HEK293T (cell line): ENCODE data around the gene DNLZ.

Experiments
- ELF4 ChIP-seq: fragments of 450-650 bp; IDR thresholded peaks from 2 replicates; pipeline ENCODE4 v1.6.1; 2017; ENCODE audit warnings: antibody characterized with exemption
- PKNOX1 ChIP-seq: fragments of 450-650 bp; IDR thresholded peaks from 2 replicates; pipeline ENCODE4 v1.6.1; 2016

GRCh38 chr9:136387217-136387616 lies 23.7 kb upstream of the DNLZ start:
- TF ChIP-seq ELF4 (no peak), PKNOX1 (no peak)
